Measurements from ENCODE around the gene TMEM61.

Gene TMEM61

DNA sequence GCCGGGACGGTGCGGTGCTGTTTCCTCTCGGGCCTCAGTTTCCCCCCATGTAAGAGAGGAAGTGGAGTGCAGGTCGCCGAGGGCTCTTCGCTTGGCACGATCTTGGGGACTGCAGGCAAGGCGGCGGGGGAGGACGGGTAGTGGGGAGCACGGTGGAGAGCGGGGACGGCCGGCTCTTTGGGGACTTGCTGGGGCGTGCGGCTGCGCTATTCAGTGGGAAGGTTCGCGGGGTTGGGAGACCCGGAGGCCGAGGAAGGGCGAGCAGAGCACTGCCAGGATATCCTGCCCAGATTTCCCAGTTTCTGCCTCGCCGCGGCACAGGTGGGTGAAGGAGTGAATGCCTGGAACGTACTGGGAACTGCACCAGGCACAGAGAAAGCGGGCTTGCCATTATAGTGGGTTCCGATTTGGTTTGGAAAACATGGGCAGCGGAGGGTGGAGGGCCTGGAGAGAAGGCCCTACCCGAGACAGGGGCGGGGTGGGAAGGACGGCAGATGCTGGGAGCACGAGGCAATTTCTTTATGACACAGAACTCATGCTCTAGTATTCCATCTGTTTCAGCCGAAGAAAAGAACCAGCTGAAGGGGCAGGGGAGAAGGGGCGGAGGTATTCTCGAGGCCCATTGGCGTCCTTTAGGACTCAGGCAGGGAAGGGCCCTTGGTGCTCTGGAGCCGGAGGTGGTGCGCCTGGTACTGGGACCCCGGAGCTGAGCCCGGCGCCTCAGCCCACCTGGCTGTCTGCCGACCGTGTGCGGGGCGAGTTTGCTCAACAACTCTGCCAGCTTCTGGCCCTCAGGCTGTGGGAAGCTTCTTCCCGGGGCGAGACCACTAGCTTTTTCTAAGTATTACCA, 59.9 kb downstream of the TMEM61 start:
- no peak for DNase-seq

DNA sequence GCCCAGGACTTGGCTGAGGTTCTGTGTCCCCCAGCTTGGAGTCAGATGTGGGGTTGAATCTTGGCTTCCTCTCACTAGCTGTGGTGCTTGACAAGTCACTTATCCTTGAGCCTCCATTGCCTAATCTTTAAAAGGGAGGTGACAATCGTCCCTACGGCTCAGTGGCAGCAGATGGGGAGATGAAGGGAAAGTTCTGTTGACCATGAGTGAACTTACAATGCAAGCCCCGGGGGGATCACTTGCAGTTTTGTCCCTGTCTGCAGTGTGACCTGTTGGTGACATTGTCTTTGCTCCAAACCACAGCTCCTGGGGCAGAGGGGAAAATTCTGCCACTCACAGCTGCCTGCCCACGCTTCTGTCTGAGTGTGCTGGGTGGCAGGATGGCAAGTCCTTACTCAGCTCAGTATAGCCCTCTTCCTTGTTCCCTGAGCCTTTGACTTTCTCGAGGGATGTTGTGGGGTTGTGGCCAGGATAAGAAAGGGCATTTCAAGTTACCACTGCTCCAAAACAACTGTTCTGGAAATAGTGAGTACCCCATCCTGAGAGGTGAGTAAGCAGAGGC, 60.6 kb downstream of the TMEM61 start:
- no peak for DNase-seq

DNA sequence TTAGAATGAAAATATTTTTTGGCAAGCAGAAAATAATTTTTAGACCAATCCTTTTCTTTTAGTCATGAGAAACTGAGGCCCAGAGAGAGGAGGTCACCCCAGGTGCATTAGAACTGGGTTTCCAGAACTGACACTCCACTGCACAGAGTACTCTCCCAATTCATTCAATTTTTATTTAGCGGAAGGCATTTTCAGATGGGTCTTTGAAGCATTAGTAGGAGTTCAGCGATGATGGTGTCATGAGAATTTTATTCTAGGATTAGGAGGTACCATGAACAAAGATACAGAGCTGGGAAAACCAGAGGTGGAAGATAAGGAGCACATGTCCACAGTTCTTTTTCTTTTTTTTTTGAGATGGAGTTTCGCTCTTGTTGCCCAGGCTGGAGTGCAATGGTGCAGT, 61.2 kb downstream of the TMEM61 start:
- DNase-seq, result no peak

All from bone marrow (tissue), 2 donors.